Type B pancreatic cell (in vitro differentiated cells): ENCODE results near the gene MRPL46. TPM values are rescaled to one million over a fixed set of nuclear protein-coding genes. Genes with fewer than 3 reads are reported as not detected.
"Not testable (repeated sequence)": the region's sequence is repeated elsewhere in the genome, so short reads cannot be mapped to it uniquely, and the experiment has no call there.

Source experiments
- DNase-seq: peaks from one replicate; pipeline ENCODE4 v3.0.0; 2021; ENCODE audit warnings: mixed read lengths; ENCODE audit not compliant: unreplicated experiment; ENCODE audit errors: extremely low spot score
- H3K27ac Mint-ChIP-seq: 2 replicates; pipeline ENCODE4 v1.8.0; 2021; ENCODE audit warnings: mild to moderate bottlenecking, mixed read lengths
- H3K27me3 Mint-ChIP-seq: 2 replicates; pipeline ENCODE4 v1.8.0; 2021; ENCODE audit warnings: mixed read lengths
- H3K36me3 Mint-ChIP-seq: 2 replicates; pipeline ENCODE4 v1.8.0; 2021; ENCODE audit warnings: mixed read lengths
- H3K4me1 Mint-ChIP-seq: one replicate; pipeline ENCODE4 v1.8.0; 2021; ENCODE audit warnings: mixed read lengths; ENCODE audit not compliant: unreplicated experiment
- H3K4me3 Mint-ChIP-seq: 2 replicates; pipeline ENCODE4 v1.8.0; 2021; ENCODE audit warnings: mild to moderate bottlenecking, mixed read lengths
- H3K9me3 Mint-ChIP-seq: 2 replicates; pipeline ENCODE4 v1.8.0; 2021; ENCODE audit warnings: mixed read lengths
- total RNA-seq: library from RNA; stranded (reverse); gene quantifications from 2 replicates; pipeline ENCODE4 v1.2.1, GENCODE V29; 2021; ENCODE audit warnings: low replicate concordance
- TF ChIP-seq, protein P1 (sequence below): fragments of 200-600 bp; sonication (generic); conservative IDR thresholded peaks from 2 replicates; pipeline ENCODE4 v1.5.0; 2021; ENCODE audit warnings: antibody characterized with exemption, mild to moderate bottlenecking

MRPL46 gene
- total RNA-seq, 1 donor from 2014 or later = 24.8 TPM

DNA sequence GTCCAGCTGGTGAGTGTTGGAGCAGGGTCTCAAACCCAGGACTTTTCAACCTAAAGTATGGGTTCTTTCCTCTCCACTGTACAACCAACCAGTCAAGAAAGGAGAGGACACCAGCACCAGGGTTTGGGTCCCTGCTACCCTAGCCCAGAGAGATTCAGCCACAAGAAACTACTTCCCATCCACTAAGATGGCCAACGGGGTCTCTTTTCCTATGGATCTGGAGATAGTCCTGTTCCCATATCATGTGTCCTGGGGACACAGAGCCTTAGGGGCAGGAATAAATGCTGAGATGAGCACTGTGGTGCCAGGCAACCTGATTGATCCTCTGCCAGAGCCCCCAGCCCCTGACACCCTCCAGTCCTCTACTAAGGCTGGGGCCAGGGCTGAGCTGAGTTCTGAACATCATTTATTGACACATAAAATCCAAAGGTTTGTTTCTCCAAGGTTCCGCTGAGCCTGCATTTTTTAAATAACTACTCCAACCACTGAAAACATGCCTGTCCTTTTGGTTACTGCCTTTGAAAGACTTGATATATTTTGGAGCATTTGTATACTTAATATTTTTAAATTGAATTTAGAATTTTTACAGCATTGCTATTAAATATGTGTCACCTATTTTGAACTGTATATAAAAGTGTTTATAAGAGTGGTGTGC is 26.0 kb downstream of the MRPL46 start:
- H3K27ac Mint-ChIP-seq = no peak overlapping the region
- H3K4me3 Mint-ChIP-seq = no peak overlapping the region
- no peaks in the 10 kb centered on the region for H3K4me1 Mint-ChIP-seq
- H3K27me3 Mint-ChIP-seq = peaks cover 34% of the 10 kb centered on the region
- DNase-seq = no peak
- no peaks in the 10 kb centered on the region for H3K36me3 Mint-ChIP-seq
- no peaks in the 10 kb centered on the region for H3K9me3 Mint-ChIP-seq
- TF ChIP-seq, protein P1, sequence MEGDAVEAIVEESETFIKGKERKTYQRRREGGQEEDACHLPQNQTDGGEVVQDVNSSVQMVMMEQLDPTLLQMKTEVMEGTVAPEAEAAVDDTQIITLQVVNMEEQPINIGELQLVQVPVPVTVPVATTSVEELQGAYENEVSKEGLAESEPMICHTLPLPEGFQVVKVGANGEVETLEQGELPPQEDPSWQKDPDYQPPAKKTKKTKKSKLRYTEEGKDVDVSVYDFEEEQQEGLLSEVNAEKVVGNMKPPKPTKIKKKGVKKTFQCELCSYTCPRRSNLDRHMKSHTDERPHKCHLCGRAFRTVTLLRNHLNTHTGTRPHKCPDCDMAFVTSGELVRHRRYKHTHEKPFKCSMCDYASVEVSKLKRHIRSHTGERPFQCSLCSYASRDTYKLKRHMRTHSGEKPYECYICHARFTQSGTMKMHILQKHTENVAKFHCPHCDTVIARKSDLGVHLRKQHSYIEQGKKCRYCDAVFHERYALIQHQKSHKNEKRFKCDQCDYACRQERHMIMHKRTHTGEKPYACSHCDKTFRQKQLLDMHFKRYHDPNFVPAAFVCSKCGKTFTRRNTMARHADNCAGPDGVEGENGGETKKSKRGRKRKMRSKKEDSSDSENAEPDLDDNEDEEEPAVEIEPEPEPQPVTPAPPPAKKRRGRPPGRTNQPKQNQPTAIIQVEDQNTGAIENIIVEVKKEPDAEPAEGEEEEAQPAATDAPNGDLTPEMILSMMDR = no peak

DNA sequence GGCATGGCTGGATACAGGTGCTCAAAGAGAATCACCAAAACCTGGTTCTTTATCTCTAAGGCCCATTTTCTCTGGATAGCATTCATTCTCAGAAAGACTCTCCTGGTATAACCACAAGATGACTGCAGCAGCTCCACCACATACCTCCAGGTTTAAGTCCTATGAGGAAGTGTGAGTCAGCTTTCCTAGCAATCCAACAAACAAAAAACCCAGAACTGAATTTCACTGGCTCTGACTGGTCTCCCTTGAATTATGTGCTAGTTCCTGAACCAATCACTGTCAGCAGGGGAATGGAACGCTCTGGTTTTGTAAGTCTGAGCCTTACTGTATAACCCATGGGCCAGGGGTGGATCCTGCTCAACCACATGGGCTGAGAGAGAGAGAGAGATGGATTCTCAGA is 27.2 kb downstream of the MRPL46 start:
- Mint-ChIP-seq H3K4me1 (no peaks in the 10 kb centered on the region), H3K9me3 (no peaks in the 10 kb centered on the region), H3K4me3 (no peak overlapping the region), H3K27me3 (peaks cover 38% of the 10 kb centered on the region), H3K36me3 (no peaks in the 10 kb centered on the region), H3K27ac (no peak overlapping the region)
- TF ChIP-seq, protein P1 = no peak
- no peak for DNase-seq

- H3K27ac Mint-ChIP-seq = no peak overlapping the region
- H3K27me3 Mint-ChIP-seq = peaks cover 47% of the 10 kb centered on the region
- H3K9me3 Mint-ChIP-seq = no peaks in the 10 kb centered on the region
- H3K4me1 Mint-ChIP-seq = no peaks in the 10 kb centered on the region
- DNase-seq = peak; percentile 57
- H3K36me3 Mint-ChIP-seq = no peaks in the 10 kb centered on the region
- TF ChIP-seq, protein P1 = no peak
- no peak overlapping the region for H3K4me3 Mint-ChIP-seq
Measured at GRCh38 chr15:88438181-88438580, 29.0 kb downstream of the MRPL46 start.

DNA sequence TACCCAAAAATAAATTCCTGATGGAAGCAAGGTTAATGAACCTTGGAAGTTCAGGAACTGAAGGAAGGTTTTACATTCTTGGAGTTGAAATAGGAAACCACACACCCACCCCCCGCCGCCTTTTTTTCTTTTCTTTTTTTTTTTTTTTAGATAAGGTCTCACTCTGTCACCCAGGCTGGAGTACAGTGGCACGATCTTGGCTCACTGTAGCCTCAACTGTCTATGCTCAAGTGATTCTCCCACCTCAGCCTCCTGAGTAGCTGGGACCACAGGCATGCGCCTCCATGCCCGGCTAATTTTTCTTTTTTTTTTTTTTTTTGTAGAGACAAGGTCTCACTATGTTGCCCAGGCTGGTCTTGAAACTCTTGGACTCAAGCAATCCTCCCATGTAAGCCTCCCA is 33.1 kb downstream of the MRPL46 start:
- DNase-seq, H3K4me1 Mint-ChIP-seq, H3K36me3 Mint-ChIP-seq, H3K4me3 Mint-ChIP-seq, H3K27ac Mint-ChIP-seq, H3K9me3 Mint-ChIP-seq: not testable (repeated sequence)
- H3K27me3 Mint-ChIP-seq = peaks cover 49% of the 10 kb centered on the region

DNA sequence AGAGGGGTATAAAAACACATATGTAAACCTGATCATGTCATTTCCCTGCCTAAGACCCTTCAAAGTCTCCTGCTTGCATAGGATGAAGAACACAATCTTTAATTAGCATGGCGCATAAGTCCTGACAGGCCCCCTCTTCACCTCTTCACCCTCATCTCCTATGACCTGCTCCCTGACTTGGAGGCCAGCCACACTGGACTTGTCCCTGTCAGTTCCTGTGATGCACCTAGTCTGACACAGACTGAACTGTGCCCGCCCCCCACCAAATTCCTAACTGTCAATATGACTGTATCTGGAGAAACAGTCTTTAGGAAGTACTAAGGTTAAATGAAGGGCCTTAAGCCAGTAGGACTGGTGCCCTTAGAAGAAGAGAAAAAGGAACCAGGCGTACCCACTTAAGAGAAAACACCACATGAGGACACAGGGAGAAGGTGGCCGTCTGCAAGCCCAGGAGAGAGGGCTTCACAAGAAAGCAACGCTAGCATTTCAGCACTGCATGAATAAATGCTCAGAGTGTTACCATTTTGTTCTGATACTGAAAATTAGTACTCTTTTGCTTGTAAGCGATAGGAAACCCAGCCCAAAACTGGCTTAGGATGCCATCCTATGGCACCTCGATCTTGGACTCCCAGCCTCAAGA is 34.0 kb downstream of the MRPL46 start:
- H3K27ac Mint-ChIP-seq = no peak overlapping the region
- H3K27me3 Mint-ChIP-seq = peaks cover 57% of the 10 kb centered on the region
- no peaks in the 10 kb centered on the region for H3K4me1 Mint-ChIP-seq
- peak; percentile 45 for DNase-seq
- no peaks in the 10 kb centered on the region for H3K9me3 Mint-ChIP-seq
- no peaks in the 10 kb centered on the region for H3K36me3 Mint-ChIP-seq
- TF ChIP-seq, protein P1 = no peak
- H3K4me3 Mint-ChIP-seq = no peak overlapping the region

DNA sequence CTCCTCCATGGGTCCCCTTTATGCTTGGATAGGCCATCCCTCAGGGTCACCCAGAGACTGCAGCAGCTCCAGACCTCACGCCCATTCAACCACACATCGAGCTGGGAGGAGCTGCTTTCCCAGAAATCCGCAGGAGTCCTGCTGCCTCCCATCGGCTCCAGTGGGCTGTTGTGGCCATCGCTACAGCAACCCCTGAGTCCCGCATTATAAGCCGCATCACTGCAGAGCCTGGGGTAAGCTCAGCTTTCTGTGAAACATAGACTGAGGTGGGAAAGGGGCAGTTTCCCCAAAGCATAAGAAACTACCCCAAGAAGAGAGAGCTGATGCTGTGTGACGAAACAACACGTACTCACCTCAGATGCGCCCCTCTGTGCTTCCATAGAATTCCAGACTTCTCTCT is 35.7 kb downstream of the MRPL46 start:
- H3K27ac Mint-ChIP-seq = no peak overlapping the region
- no peaks in the 10 kb centered on the region for H3K36me3 Mint-ChIP-seq
- peaks cover 63% of the 10 kb centered on the region for H3K27me3 Mint-ChIP-seq
- TF ChIP-seq, protein P1 = no peak
- no peaks in the 10 kb centered on the region for H3K9me3 Mint-ChIP-seq
- H3K4me3 Mint-ChIP-seq = no peak overlapping the region
- DNase-seq = peak; percentile 37
- no peaks in the 10 kb centered on the region for H3K4me1 Mint-ChIP-seq
